Measurements from ENCODE around the gene TTC14.
"Not testable (repeated sequence)": the region's sequence is repeated elsewhere in the genome, so short reads cannot be mapped to it uniquely, and the experiment has no call there.

TTC14 gene

GRCh38 chr3:180601688-180602666, at the start of gene TTC14:
TSS of gene TTC14 (plus strand) at chr3:180602163. CDS start at chr3:180602262, 99 bp downstream.
- H3K4me2 ChIP-seq = peak within 1 kb of the TSS; percentile 83
- peak; percentile 90 for TF ChIP-seq Cebpa-rat (IDR thresholded peaks at IDR 0.05)
- no peaks in the 10 kb centered on the region for H3K27me3 ChIP-seq
- H3K4me1 ChIP-seq = peaks cover 17% of the 10 kb centered on the region
- no peaks in the 10 kb centered on the region for H3K9me3 ChIP-seq
- H3K9ac ChIP-seq = peak within 1 kb of the TSS; percentile 90
- no peaks in the 10 kb centered on the region for H4K20me1 ChIP-seq
- H3K4me3 ChIP-seq = peak within 1 kb of the TSS; percentile 83
- peak within 1 kb of the TSS; percentile 93 for H3K27ac ChIP-seq
- peaks cover 32% of the 10 kb centered on the region for H3K36me3 ChIP-seq

- Histone ChIP-seq H3K36me3 (no peaks in the 10 kb centered on the region), H3K4me2 (no peak overlapping the region), H3K9me3 (peaks cover 4% of the 10 kb centered on the region; the same call in 1 of the 2 replicates), H3K27ac (no peak overlapping the region), H3K9ac (no peak overlapping the region), H4K20me1 (no peaks in the 10 kb centered on the region), H3K4me3 (no peak overlapping the region), H3K4me1 (no peaks in the 10 kb centered on the region), H3K27me3 (no peaks in the 10 kb centered on the region)
- TF ChIP-seq Cebpa-rat (IDR thresholded peaks at IDR 0.05) = no peak
These were observed 38.6 kb upstream of the TTC14 start for GRCh38 chr3:180563406-180563805.

- Histone ChIP-seq H3K27ac (no peak overlapping the region), H3K4me1 (no peaks in the 10 kb centered on the region), H3K9ac (no peak overlapping the region), H3K9me3 (peaks cover 4% of the 10 kb centered on the region; the same call in 1 of the 2 replicates), H3K4me3 (no peak overlapping the region), H3K4me2 (no peak overlapping the region), H4K20me1 (no peaks in the 10 kb centered on the region), H3K27me3 (no peaks in the 10 kb centered on the region), H3K36me3 (no peaks in the 10 kb centered on the region)
- no peak for TF ChIP-seq Cebpa-rat (IDR thresholded peaks at IDR 0.05)
These were observed 37.3 kb upstream of the TTC14 start for GRCh38 chr3:180564676-180565075.

GRCh38 chr3:180570238-180570637, 31.7 kb upstream of the TTC14 start:
- no peaks in the 10 kb centered on the region for H3K36me3 ChIP-seq
- no peak overlapping the region for H3K4me2 ChIP-seq
- TF ChIP-seq Cebpa-rat (IDR thresholded peaks at IDR 0.05) = no peak

GRCh38 chr3:180571831-180572598, 29.9 kb upstream of the TTC14 start:
- no peaks in the 10 kb centered on the region for H3K9me3 ChIP-seq
- no peaks in the 10 kb centered on the region for H3K36me3 ChIP-seq
- H3K27me3 ChIP-seq = no peaks in the 10 kb centered on the region
- no peak overlapping the region for H3K4me2 ChIP-seq
- H4K20me1 ChIP-seq = no peaks in the 10 kb centered on the region
- no peak overlapping the region for H3K9ac ChIP-seq
- no peak overlapping the region for H3K27ac ChIP-seq
- H3K4me1 ChIP-seq = no peaks in the 10 kb centered on the region
- H3K4me3 ChIP-seq = no peak overlapping the region
- no peak for TF ChIP-seq Cebpa-rat (IDR thresholded peaks at IDR 0.05)

More at GRCh38 chr3:180570238-180570637, 31.7 kb upstream of the TTC14 start:
- H3K4me3 ChIP-seq = no peak overlapping the region
- H4K20me1 ChIP-seq = no peaks in the 10 kb centered on the region
- no peaks in the 10 kb centered on the region for H3K4me1 ChIP-seq
- no peaks in the 10 kb centered on the region for H3K9me3 ChIP-seq
- no peak overlapping the region for H3K27ac ChIP-seq
- H3K27me3 ChIP-seq = no peaks in the 10 kb centered on the region
- no peak overlapping the region for H3K9ac ChIP-seq

GRCh38 chr3:180575571-180575970, 26.4 kb upstream of the TTC14 start:
- no peak for TF ChIP-seq Cebpa-rat (IDR thresholded peaks at IDR 0.05)
- Histone ChIP-seq H3K9me3 (no peaks in the 10 kb centered on the region), H3K36me3 (no peaks in the 10 kb centered on the region), H3K9ac (no peak overlapping the region), H3K4me1 (no peaks in the 10 kb centered on the region), H3K27ac (no peak overlapping the region), H4K20me1 (no peaks in the 10 kb centered on the region), H3K4me3 (no peak overlapping the region), H3K4me2 (no peak overlapping the region), H3K27me3 (no peaks in the 10 kb centered on the region)

- Histone ChIP-seq H3K36me3 (no peaks in the 10 kb centered on the region), H4K20me1 (no peaks in the 10 kb centered on the region), H3K27me3 (no peaks in the 10 kb centered on the region), H3K4me2 (no peak overlapping the region), H3K9me3 (no peaks in the 10 kb centered on the region), H3K27ac (no peak overlapping the region), H3K4me1 (no peaks in the 10 kb centered on the region), H3K4me3 (no peak overlapping the region), H3K9ac (no peak overlapping the region)
- TF ChIP-seq Cebpa-rat (IDR thresholded peaks at IDR 0.05) = no peak
These were observed 21.0 kb upstream of the TTC14 start for GRCh38 chr3:180580934-180581333.

GRCh38 chr3:180590396-180590795, 11.6 kb upstream of the TTC14 start:
- no peak for TF ChIP-seq Cebpa-rat (IDR thresholded peaks at IDR 0.05)
- Histone ChIP-seq H3K4me1 (no peaks in the 10 kb centered on the region), H3K9ac (no peak overlapping the region), H3K27me3 (no peaks in the 10 kb centered on the region), H3K4me2 (no peak overlapping the region), H3K4me3 (no peak overlapping the region), H3K27ac (no peak overlapping the region), H3K36me3 (no peaks in the 10 kb centered on the region), H4K20me1 (no peaks in the 10 kb centered on the region), H3K9me3 (no peaks in the 10 kb centered on the region)

GRCh38 chr3:180593631-180594030, 8.3 kb upstream of the TTC14 start:
- not testable (repeated sequence) for H3K9ac ChIP-seq, H3K4me3 ChIP-seq, H3K4me2 ChIP-seq, H3K9me3 ChIP-seq, H3K27ac ChIP-seq, H4K20me1 ChIP-seq, H3K36me3 ChIP-seq, H3K27me3 ChIP-seq, H3K4me1 ChIP-seq

Measured in BLaER1 (cell line).